ENCODE data around the gene SH2B2.
"Not testable (repeated sequence)": the region's sequence is repeated elsewhere in the genome, so short reads cannot be mapped to it uniquely, and the experiment has no call there.

The SH2B2 gene

DNA sequence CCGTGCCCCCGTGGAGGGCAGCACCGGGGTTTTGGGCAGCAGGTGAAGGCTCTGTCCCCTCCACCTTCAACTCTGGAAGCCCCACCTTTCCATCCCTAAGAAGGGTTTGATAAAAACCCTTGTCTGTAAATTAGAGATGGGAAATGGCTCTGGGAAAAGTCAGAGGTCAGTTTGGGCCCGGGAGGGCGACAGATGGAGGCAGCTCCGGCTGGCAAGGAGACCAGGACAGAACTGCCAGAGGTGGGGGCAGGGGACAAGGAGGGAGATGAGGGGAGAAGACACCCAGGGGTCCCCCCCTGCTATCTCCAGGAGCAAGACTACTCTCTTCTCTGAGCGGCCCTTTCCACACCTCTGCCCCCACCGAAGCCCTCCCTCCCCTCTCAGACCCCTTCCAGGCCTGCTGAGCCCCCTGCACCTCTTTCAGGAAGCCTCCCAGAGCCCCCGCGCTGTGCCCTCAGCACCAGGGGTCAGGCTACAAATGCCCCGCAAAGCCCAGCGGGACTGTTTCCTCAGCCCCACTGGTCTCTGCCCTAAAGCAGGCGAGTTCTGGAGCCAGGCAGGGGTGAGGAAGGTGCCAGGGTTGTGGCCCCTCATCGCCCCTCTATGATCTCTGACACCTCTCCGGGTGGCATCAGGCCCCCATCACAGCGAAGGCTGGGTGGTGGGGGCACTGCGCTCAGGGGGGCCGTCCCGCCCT lies 980 bp upstream of the SH2B2 start:
- no peak for DNase-seq (ENCODE audit: low read depth in 2 of 2)

DNA sequence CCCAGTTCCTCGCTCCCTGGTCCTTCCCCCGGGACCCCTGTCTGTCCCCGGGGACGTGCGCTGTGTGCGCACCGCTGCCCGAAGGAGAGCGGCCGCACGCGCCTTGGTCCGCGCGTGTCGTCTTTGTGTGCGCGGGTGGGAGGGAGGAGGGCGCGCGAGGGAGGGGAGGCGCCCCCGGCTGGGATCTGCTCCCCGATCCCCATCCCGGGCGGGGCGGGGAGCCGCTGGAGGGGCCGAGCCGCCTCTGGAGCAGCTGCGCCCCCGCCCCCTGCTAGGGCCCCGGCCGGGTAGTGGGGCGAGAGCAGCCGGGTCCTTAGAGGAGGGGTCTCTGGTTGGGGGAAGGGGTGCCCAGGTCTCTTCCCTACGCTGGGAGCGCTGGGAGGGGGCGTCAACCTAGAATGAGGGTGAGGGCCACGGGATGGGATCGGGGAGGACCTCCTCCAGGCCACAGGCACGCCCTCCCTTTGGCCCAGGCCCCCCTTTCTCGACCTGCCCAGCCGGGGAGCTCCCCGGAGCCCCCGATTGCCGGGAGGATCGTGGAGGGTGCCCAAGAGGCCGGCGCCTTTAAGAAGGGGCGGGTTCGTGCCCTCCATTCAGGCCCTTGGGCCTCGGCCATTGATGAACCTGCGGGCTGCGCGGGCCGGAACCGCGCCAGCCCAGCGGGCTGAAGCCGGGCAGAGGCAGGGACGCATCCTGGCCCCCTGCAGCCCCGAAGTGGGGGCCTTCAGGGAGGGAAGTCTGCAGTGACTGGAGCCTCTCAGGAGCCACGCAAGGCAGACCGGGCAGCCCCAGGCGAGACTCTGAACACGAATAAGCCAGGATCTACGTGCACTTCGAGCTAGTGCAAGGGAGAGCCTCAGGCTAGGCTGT lies 678 bp downstream of the SH2B2 start:
- DNase-seq (ENCODE audit: low read depth in 2 of 2), result no peak

DNA sequence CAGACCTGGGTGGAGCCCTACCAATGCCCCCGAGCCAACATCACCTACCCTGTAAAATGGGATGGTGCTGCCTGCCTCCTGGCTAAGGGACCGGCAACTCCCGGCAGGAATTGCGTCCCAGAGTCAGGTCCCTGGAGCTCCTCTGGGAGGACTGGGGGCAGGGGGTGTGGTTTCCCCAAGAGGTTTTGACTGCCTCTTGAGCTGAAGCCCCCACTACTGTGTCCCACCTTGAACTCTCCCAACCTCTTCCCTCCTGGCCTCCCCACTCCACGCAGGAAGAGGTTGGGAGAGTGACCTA lies 1.3 kb downstream of the SH2B2 start:
- no peak for DNase-seq (ENCODE audit: low read depth in 2 of 2)

DNA sequence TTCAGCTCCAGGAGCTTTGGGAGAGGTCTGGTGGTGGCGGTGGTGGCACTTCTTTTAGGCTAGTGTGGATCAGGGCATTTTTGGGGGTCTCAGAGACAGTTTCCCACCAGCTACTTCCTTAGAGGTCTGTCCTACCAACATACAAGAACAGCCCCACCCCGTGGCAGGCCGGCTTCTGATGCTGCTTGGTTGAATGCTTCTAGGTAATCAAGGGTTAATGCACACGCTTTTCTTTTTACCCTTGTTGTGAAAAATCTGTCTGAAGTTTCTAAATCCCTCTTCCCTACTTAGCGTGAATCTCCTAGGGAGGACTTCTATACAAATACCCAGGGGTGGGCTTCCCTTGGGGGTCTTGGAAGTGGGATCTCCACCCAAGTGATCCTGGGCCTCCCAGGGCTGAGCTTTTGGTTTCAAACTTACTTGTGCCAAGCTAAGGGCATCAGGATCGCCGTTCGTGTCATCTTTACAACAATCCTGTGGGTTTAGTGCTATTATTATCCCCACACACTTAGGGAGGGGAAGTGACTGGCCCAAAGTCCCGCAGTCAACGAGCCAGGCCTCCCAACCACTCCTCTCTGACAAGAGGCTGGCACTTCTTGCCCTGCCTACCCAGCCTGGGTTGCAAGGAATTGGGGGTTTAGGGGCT lies 1.7 kb downstream of the SH2B2 start:
- DNase-seq (ENCODE audit: low read depth in 2 of 2), result no peak

DNA sequence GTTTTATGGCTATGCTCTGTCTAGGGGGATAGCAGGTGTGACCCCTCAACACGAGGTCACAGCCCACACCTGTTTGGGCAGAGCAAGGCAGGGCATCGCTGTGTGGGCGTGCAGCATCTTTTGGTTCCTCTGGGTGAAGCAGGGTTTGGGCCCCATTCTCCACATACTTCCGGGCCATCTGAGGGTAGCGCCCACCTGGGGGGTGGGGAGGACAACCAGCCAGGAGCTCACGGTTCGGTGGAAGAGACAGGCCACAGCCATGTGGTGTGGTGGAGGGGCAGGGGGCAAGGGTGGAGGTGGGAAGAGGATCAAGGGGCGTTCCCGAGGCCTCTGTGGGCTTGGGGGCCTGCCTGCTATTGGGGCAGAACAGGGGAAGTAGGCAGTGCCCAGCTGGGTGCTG lies 2.4 kb downstream of the SH2B2 start:
- DNase-seq (ENCODE audit: low read depth in 2 of 2), result no peak

DNA sequence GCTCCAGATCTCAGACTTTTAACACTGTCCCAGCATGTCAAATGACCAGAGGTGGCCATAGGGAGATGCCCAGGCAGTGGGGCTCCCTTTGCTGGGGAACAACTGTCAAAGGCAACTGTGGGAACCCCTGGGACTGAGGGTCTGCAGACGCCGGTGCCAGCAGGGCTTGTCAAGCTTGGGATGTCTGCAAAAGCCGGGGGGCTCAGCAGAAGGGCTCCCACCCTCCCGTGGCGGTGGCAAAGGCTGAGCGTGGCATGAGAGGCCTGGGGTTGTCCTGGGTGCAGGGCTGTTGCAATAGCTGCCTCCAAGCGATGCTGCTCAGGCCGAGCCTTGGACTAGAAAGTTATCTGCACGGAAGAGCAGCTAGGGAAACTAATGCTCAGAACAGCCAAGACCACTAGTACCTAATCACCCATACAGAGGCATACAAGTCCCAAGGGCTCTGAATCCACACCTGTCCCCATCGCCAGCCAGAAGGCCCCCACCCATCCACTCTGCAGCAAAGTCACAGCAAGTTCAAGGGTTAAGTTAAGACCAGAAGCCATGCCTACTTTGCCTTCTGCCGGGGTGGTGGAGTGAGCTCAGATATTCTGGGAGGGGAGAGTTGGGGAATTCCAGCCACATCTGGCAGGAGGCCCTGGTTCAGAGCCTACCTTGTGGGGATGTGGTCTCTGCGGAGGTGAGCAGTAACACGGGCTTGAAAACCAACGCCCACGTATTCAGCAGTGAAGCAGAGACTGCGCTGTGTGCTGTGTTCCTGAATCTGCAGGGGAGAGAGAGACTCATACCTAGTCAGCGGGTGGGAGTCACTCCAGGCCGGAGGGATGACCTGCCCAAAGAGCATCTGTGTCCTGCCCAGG lies 4.6 kb downstream of the SH2B2 start:
- DNase-seq (ENCODE audit: low read depth in 2 of 2), result no peak

DNA sequence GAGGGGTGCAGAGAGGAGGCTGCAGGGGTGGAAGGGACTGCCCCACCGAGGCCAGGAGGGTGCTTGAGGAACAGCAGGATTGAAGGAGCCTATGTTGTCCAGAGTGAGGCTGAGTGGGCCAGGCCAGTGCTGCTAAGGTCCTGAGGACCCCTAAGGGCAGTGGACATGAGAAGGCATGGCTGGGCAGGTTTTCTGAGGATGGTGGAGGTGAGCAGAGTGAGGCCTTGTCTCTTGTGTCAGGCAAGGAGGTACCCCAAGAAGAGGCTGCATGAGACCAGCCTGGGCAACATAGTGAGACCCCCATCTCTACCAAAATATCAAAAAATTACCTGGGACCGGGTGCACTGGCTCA lies 5.2 kb downstream of the SH2B2 start:
- DNase-seq (ENCODE audit: low read depth in 2 of 2), result no peak

DNA sequence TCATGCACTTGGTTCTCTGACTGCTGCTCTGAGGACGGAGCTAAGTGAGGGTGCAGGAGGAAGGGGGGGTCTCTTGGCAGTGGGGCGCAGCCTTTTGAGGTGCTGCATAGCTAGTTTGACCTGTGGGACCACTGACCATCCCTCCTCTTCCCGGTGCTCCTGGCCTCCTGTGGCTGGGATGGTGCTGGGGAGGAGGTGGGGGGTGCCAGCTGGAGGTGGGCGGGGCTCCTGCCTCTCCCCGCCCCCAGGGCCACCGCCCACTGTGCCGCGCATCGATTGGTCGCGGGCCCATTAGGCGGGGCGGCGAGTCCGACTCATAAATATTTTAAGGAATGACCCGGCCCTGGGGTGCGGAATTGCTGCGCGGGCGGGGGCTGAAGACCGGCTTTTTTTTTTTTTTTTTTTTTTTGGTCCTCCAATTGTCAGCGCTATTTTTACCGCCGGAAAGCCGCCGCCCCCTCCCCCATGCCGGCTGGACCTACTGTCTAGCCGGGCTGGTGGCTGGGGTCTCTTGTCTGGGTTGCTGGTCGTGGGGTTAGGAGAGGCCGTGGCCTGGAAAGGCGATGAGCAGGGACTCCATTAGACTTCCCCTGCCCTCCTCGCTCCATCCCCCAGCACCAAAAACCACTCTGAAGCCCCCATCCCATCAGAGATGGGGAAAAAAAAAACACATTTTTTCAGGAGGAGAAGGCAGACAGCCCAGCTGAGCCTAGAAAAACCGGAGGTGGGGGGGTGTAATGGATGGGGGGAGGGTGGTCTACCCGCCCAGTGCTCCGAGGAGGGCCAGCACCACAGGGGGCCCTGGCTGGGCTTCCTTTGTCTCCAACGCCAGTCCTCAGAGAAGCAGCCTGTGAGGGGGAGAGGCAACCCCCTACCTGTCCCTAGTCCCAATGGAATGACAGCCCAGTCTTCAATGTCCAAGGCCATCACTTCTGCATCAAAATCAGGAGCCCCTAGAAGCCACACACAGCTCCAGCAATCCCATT lies 6.4 kb downstream of the SH2B2 start:
- no peak for DNase-seq (ENCODE audit: low read depth in 2 of 2)

DNA sequence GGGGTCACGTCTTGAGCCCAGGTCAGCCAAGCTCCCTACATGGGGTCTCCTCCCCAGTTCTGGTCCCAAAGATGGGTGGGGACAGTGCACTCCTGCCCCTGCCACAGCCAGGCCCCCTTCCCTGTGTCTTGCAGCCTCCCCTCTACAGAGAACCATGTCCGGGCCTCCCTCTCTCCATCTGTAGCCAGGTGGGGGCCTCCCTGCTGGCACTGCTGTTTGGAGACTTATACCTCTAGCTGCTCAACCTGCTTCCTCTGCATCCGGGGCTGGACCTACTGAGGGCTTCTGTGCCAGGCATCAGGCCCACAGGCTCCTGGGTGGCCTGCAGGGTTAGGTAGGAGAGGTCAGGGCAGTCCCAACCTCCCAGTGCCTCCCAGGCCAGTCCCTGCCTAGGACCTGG lies 7.9 kb downstream of the SH2B2 start:
- no peak for DNase-seq (ENCODE audit: low read depth in 2 of 2)

DNA sequence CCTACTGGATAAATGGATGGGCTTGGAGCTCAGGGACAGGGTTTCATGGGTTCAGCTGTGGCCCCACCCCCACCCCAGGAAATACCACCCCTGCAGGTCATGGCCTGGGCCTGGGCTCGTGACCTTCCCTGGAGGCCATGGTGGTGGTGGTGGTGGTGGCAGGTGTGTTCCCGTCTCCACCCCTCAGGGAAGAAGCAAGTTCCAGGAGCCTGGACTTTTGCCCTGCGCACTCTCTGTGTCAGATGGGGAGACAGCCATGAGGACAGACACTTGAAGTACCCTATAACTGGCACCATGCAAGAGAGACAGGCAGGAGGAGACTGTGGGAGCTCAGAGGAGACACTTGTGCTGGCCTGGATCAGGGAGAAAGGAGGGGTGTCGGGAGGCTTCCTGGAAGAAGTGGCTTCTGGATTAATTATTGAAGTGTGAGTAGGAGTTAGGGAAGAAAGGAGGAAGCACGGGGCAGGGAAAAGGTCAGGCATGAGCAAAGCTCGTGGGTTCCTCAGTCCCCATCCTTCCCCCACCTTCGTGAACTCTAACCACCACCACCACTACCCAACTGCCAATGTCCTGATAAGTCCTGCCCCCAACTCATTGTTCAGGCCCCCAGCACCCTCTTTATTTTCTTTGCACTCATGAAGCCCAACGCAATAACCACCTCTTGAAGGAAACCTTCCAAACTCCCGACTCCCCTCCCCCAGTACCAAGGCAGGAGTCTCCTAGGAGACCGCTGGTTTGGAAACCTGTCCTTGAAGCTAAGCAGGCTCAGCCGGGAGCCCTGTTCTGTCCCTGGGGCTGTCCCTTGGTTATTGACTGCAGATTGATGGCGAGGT lies 8.9 kb downstream of the SH2B2 start:
- DNase-seq (ENCODE audit: low read depth in 2 of 2), result no peak

DNA sequence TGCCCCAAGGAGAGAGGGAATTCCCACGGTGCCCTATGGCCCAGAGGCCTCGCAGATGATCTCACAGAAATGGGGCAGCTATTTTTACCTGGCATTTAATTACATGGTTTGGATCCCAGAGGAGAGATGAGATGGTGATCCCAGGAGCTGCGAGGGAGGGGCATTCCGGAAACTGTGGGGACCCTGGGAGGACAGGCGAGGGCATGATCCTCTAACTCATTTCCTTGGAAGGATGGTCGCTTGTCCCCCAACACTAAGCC lies 9.4 kb downstream of the SH2B2 start:
- DNase-seq (ENCODE audit: low read depth in 2 of 2), result no peak

DNA sequence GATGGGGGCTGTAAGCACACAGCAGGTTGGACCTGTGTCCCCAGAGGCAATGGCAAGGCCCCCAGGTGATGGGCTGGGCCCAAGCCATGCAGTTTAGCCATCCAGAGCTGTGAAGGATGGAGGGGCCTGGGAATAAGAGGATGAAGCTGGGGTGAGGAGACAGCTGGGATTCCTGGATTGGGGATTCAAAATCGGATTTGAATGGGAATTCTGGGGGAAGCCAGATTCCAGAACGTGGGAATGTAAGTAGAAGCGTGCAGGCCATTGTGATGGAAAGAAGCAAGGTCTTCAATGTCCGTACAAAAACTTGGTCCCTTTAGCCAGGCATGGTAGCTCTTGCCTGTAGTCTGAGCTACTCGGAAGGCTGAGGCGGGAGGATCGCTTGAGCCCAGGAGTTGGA lies 9.8 kb downstream of the SH2B2 start:
- no peak for DNase-seq (ENCODE audit: low read depth in 2 of 2)

DNA sequence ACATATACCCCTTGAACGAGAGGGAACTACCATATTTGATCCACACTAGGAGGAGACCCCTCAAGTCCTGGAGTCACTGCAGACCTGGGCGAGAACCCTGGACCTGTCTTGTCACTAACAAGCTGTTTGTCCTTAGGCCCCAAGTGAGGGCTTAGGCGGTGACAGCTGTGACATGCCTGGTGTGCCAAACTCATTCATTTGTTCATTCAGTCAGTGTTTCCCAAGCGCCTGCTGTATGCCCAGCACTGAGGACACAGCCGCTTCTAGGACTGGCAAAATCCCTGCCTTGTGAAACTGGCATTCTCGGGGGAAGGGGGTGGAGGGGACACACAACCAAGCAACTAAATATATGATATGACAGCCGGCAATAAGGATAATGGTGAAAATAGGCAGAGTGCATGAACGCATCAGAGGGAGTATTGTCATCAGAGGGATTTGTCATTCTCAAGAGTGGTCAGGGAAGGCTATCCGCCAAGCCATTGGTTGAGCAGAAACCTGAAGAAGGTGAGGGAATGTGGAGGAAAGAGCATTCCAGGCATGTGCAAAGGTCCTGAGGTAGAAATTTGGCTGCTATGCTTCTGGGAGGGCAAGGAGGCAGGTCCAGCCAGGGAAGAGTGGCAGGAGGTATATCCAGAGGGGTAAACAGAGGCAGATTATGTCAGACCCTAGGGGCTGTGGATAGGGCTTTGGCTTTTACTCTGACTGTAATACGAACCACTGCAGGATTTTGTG lies 11.0 kb downstream of the SH2B2 start:
- DNase-seq (ENCODE audit: low read depth in 2 of 2), result no peak

DNA sequence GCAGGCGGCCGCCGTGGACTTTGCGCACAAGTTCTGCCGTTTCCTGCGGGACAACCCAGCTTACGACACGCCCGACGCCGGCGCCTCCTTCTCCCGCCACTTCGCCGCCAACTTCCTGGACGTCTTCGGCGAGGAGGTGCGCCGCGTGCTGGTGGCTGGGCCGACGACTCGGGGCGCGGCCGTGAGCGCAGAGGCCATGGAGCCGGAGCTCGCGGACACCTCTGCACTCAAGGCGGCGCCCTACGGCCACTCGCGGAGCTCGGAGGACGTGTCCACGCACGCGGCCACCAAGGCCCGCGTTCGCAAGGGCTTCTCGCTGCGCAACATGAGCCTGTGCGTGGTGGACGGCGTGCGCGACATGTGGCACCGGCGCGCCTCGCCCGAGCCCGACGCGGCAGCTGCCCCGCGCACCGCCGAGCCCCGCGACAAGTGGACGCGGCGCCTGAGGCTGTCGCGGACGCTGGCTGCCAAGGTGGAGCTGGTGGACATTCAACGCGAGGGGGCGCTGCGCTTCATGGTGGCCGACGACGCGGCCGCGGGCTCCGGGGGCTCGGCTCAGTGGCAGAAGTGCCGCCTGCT lies 14.1 kb downstream of the SH2B2 start:
- no peak for DNase-seq (ENCODE audit: low read depth in 2 of 2)

DNA sequence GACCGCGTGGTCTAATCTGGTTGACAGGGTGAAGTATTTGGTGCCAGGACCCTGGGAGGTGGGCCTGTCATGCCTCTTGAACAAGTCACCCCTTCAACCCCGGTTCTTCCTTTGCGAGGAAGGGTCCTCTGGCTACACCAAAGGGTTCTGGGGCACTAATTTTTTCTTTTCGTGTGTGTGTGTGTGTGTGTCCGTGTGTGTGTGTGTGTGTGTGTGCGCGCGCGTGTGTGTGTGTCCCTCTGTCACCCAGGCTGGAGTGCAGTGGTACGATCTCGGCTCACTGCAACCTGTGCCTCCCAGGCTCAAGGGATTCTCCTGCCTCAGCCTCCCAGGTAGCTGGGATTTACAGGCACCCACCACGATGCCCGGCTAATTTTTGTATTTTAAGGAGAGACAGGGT lies 14.7 kb downstream of the SH2B2 start:
- not testable (repeated sequence) for DNase-seq (ENCODE audit: low read depth in 2 of 2)

DNA sequence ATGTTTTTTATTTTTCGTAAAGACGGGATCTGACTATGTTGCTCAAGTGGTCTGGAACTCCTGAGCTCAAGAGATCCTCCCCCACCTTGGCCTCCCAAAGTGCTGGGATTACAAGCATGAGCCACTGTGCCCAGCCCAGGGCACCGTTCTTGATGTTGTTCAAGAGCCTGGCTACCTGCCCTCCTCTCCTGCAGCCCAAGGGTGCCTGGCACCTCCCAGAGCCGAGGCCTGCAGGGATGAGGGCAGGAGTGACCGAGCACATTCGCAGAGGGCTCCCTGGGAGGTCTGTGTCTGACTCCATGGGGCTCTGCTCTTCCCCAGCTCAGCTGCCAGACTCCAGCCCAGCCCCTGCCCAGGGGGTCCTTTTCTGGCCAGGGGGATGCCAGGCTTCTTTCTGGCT lies 15.4 kb downstream of the SH2B2 start:
- DNase-seq (ENCODE audit: low read depth in 2 of 2), result no peak

DNA sequence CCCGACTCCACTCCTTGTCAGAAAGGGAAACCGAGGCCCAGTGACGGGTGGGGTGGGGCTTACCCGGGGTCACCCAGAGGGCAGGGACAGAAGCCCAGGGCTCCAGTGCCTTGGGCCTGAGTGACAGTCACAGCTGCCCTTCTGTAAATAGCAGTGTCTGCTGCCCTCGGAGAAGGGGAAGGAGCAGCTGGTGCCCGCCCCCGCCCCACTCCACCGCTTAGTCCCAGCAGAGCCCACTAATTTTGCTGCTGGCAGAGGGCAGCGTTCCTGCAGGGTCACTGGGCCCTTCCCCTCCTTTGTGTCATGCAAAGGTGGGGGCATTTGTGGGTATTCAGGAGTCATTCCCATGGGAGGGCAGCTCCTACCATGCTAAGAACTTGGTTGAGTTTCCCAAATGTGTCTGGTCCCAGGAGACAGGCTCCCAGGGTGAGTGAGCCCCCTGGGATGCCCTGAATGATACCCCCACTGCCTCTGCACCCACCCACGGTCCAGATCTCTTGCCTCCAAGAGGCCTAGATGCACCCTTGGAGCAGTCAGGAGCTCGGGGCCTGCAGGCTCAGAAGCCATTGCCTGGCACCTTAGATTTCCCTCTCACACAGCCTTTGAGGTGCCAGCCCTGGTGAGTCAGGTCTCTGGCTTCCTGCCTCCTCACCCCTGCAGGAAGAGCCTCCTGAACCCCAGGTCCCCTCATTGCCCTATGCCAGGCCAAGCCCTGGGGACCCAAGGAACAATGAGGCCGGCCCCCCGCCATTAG lies 17.2 kb downstream of the SH2B2 start:
- DNase-seq (ENCODE audit: low read depth in 2 of 2), result no peak

DNA sequence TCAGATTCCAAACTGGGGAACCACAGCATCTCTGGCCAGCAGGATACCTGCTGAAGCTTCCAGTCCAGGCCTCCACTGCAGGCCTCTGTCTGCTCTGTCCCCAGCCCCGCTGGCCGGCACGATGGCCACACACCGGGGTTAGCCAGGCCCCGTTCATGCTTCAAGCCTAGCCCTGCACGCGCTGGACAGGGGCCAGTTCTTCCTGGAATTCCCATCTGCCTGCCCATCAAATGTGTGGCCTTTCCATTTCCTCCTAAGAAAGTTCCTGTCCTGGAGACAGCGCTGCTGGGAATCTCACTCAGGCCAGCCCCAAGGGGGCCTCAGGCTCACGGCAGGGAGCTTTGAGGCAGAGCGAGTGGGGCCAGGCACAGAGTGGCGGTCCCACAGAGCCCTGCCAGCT lies 18.0 kb downstream of the SH2B2 start:
- no peak for DNase-seq (ENCODE audit: low read depth in 2 of 2)
